HepG2 (cell line): ENCODE data around the gene CEBPA. TPM values are rescaled to one million over a fixed set of nuclear protein-coding genes. Genes with fewer than 3 reads are reported as not detected.
A peak's percentile ranks its signal among the peaks of the same experiment; 100 is the strongest.

Experiments used
- CBX5 ChIP-seq: sonication (generic); formaldehyde crosslinking; IDR thresholded peaks from 2 replicates; pipeline ENCODE4 v1.4.0; 2020; ENCODE audit warnings: missing genetic modification reagents, borderline replicate concordance
- DNMT3B ChIP-seq: conservative IDR thresholded peaks from 2 replicates; pipeline ENCODE4 v1.6.1; 2016; ENCODE audit warnings: missing biosample characterization, control low read depth
- HES4 ChIP-seq: sonication (generic); formaldehyde crosslinking; IDR thresholded peaks from 2 replicates; pipeline ENCODE4 v1.9.0; 2021; ENCODE audit warnings: mild to moderate bottlenecking, missing genetic modification reagents, borderline replicate concordance
- KDM3A ChIP-seq: IDR thresholded peaks from 2 replicates; pipeline ENCODE4 v1.6.1; 2018; ENCODE audit warnings: low read depth, missing compliant biosample characterization
- KLF6 ChIP-seq: IDR thresholded peaks from 2 replicates; pipeline ENCODE4 v1.8.0; 2016; ENCODE audit warnings: missing biosample characterization, missing genetic modification reagents
- MEIS1 ChIP-seq: sonication (generic); formaldehyde crosslinking; IDR thresholded peaks from 2 replicates; pipeline ENCODE4 v1.9.0; 2021; ENCODE audit warnings: mild to moderate bottlenecking, missing genetic modification reagents, moderate library complexity, borderline replicate concordance
- NCOA2 ChIP-seq: sonication (generic); formaldehyde crosslinking; IDR thresholded peaks from 2 replicates; pipeline ENCODE4 v1.8.0; 2022; ENCODE audit warnings: inconsistent platforms
- PATZ1 ChIP-seq: sonication (generic); formaldehyde crosslinking; IDR thresholded peaks from 2 replicates; pipeline ENCODE4 v1.4.0; 2020; ENCODE audit warnings: missing genetic modification reagents
- PTBP1 ChIP-seq: fragments of 200-400 bp; formaldehyde crosslinking; IDR thresholded peaks from 2 replicates; pipeline ENCODE4 v1.6.1; 2018; ENCODE audit warnings: low read length, low read depth; ENCODE audit not compliant: poor library complexity, severe bottlenecking
- RAD21 ChIP-seq: fragments of 450-650 bp; formaldehyde crosslinking; IDR thresholded peaks from 2 replicates; pipeline ENCODE4 v1.5.0; 2020; ENCODE audit warnings: mild to moderate bottlenecking
- SNRNP70 ChIP-seq: fragments of 200-400 bp; formaldehyde crosslinking; IDR thresholded peaks from 2 replicates; pipeline ENCODE4 v1.6.1; 2017; ENCODE audit warnings: mild to moderate bottlenecking, low read depth, low read length, moderate library complexity
- SRY ChIP-seq: sonication (generic); formaldehyde crosslinking; IDR thresholded peaks from 2 replicates; pipeline ENCODE4 v1.8.0; 2022; ENCODE audit warnings: mild to moderate bottlenecking, missing genetic modification reagents
- TEAD2 ChIP-seq: sonication (generic); formaldehyde crosslinking; IDR thresholded peaks from 2 replicates; pipeline ENCODE4 v1.9.0; 2021; ENCODE audit warnings: missing genetic modification reagents
- ZBTB33 ChIP-seq: sonication (generic); formaldehyde crosslinking; IDR thresholded peaks from 2 replicates; pipeline ENCODE4 v1.4.0; 2020; ENCODE audit warnings: missing genetic modification reagents
- ZNF333 ChIP-seq: sonication (generic); formaldehyde crosslinking; IDR thresholded peaks from 2 replicates; pipeline ENCODE4 v1.4.0; 2020; ENCODE audit warnings: mild to moderate bottlenecking, missing genetic modification reagents, borderline replicate concordance
- ZNF34 ChIP-seq: sonication (generic); formaldehyde crosslinking; IDR thresholded peaks from 2 replicates; pipeline ENCODE4 v1.4.0; 2020; ENCODE audit warnings: mild to moderate bottlenecking, missing genetic modification reagents, borderline replicate concordance
- ZNF605 ChIP-seq: sonication (generic); formaldehyde crosslinking; IDR thresholded peaks from 2 replicates; pipeline ENCODE4 v1.8.0; 2022; ENCODE audit warnings: mild to moderate bottlenecking, missing genetic modification reagents
- ZNF790 ChIP-seq: sonication (generic); formaldehyde crosslinking; IDR thresholded peaks from 2 replicates; pipeline ENCODE4 v1.8.0; 2022; ENCODE audit warnings: missing genetic modification reagents, mild to moderate bottlenecking, borderline replicate concordance
- polyA plus RNA-seq, 8 experiments: library from polyadenylated mRNA; depleted of rRNA in 3 of 8; stranded (reverse) in 7 of 8; unstranded in 1 of 8; fragments of >200 nt; fragmentation: Illumina TruSeq in 4 of 8; extraction: Trizol in 4 of 8; gene quantifications; 2 replicates each; pipeline versions ENCODE4 v1.2.1 to v1.2.3, GENCODE V29; 2011 to 2016; ENCODE audit warnings: low read depth in 4 of 8, missing spikeins in 1 of 8, mixed read lengths in 1 of 8; ENCODE audit not compliant: insufficient read depth in 1 of 8
- total RNA-seq, 5 experiments: library from RNA; depleted of rRNA; stranded (reverse); fragments of >200 nt; fragmentation: Illumina TruSeq; extraction: Trizol; gene quantifications; 2 replicates each; pipeline ENCODE4 v1.2.3, GENCODE V29; 2016; ENCODE audit warnings: low read depth in 1 of 5
- TF ChIP-seq, protein P1 (sequence below): sonication (generic); formaldehyde crosslinking; IDR thresholded peaks from 2 replicates; pipeline ENCODE4 v1.5.1; 2020; ENCODE audit warnings: missing genetic modification reagents, mild to moderate bottlenecking, borderline replicate concordance
- TF ChIP-seq, protein P2 (sequence below): sonication (generic); formaldehyde crosslinking; IDR thresholded peaks from 2 replicates; pipeline ENCODE4 v1.9.0; 2021; ENCODE audit warnings: missing genetic modification reagents, borderline replicate concordance
- TF ChIP-seq, protein P3 (sequence below): sonication (generic); formaldehyde crosslinking; IDR thresholded peaks from 2 replicates; pipeline ENCODE4 v1.8.1; 2023; ENCODE audit warnings: mild to moderate bottlenecking, missing genetic modification reagents

Gene CEBPA
- total and polyA plus RNA-seq, 2 of the 13 experiments (the other 11 are each of a cell fraction or from before 2014, with no cell fraction given): 24.8 to 103 TPM

GRCh38 chr19:33275933-33276619 lies 26.3 kb downstream of the CEBPA start (continued):
- TF ChIP-seq, protein P1, sequence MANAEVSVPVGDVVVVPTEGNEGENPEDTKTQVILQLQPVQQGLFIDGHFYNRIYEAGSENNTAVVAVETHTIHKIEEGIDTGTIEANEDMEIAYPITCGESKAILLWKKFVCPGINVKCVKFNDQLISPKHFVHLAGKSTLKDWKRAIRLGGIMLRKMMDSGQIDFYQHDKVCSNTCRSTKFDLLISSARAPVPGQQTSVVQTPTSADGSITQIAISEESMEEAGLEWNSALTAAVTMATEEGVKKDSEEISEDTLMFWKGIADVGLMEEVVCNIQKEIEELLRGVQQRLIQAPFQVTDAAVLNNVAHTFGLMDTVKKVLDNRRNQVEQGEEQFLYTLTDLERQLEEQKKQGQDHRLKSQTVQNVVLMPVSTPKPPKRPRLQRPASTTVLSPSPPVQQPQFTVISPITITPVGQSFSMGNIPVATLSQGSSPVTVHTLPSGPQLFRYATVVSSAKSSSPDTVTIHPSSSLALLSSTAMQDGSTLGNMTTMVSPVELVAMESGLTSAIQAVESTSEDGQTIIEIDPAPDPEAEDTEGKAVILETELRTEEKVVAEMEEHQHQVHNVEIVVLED (CRISPR knock-in tag): peak; percentile 68
- TF ChIP-seq KDM3A (CRISPR knock-in tag) (peak; percentile 97), PATZ1 (CRISPR knock-in tag) (peak; percentile 100), ZNF605 (CRISPR knock-in tag) (peak; percentile 95), NCOA2 (CRISPR knock-in tag) (peak; percentile 100), SRY (CRISPR knock-in tag) (0 out of 2 replicates have a peak, but pooled peaks have one; percentile 77), TEAD2 (CRISPR knock-in tag) (no peak), ZNF333 (no peak), KLF6 (CRISPR knock-in tag) (peak; percentile 74; the same call in 1 of the 2 replicates), MEIS1 (CRISPR knock-in tag) (peak; percentile 94; the same call in 1 of the 2 replicates), DNMT3B (CRISPR knock-in tag) (0 out of 2 replicates have a peak, but pooled peaks have one; percentile 29), ZNF790 (CRISPR knock-in tag) (0 out of 2 replicates have a peak, but pooled peaks have one; percentile 65), HES4 (CRISPR knock-in tag) (peak; percentile 31; the same call in 1 of the 2 replicates), ZBTB33 (CRISPR knock-in tag) (peak; percentile 78), ZNF34 (CRISPR knock-in tag) (peak; percentile 13; the same call in 1 of the 2 replicates), SNRNP70 (no peak), RAD21 (CRISPR knock-in tag) (peak; percentile 85), CBX5 (CRISPR knock-in tag) (peak; percentile 94; the same call in 1 of the 2 replicates), PTBP1 (no peak)
- TF ChIP-seq, protein P2, sequence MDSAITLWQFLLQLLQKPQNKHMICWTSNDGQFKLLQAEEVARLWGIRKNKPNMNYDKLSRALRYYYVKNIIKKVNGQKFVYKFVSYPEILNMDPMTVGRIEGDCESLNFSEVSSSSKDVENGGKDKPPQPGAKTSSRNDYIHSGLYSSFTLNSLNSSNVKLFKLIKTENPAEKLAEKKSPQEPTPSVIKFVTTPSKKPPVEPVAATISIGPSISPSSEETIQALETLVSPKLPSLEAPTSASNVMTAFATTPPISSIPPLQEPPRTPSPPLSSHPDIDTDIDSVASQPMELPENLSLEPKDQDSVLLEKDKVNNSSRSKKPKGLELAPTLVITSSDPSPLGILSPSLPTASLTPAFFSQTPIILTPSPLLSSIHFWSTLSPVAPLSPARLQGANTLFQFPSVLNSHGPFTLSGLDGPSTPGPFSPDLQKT: no peak
- TF ChIP-seq, protein P3, sequence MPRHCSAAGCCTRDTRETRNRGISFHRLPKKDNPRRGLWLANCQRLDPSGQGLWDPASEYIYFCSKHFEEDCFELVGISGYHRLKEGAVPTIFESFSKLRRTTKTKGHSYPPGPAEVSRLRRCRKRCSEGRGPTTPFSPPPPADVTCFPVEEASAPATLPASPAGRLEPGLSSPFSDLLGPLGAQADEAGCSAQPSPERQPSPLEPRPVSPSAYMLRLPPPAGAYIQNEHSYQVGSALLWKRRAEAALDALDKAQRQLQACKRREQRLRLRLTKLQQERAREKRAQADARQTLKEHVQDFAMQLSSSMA (CRISPR knock-in tag): 0 out of 2 replicates have a peak, but pooled peaks have one; percentile 25
